Omental fat pad (tissue), 4 donors: ENCODE data around the gene EHBP1. TPM values are rescaled to one million over a fixed set of nuclear protein-coding genes. Genes with fewer than 3 reads are reported as not detected.

Experiments used
- ATAC-seq: fragments of 150-250 bp; one replicate; pipeline ENCODE4 v1.9.1; 2016; ENCODE audit warnings: mild to moderate bottlenecking, moderate library complexity; ENCODE audit not compliant: low FRiP score
- DNase-seq: peaks from one replicate; pipeline ENCODE4 v3.0.0-alpha.2; 2019; ENCODE audit warnings: low spot score
- total RNA-seq, 4 donors: library from RNA; depleted of rRNA; stranded (reverse); fragments of >200 nt; gene quantifications; one replicate each; pipeline ENCODE4 v1.1.0, GENCODE V29; 2016
- TF ChIP-seq, protein P1 (sequence below), 3 donors: fragments of 450-650 bp; IDR thresholded peaks; one replicate each; pipeline ENCODE4 v1.5.1; 2016 to 2017; ENCODE audit warnings: antibody characterized with exemption in 3 of 3, mild to moderate bottlenecking in 3 of 3, moderate library complexity in 2 of 3

EHBP1 gene
- total RNA-seq, 4 donors from 2014 or later = 60.9 to 91.3 (median 78.6) TPM

GRCh38 chr2:62870966-62871365, 165.5 kb downstream of the EHBP1 start:
- TF ChIP-seq, protein P1, sequence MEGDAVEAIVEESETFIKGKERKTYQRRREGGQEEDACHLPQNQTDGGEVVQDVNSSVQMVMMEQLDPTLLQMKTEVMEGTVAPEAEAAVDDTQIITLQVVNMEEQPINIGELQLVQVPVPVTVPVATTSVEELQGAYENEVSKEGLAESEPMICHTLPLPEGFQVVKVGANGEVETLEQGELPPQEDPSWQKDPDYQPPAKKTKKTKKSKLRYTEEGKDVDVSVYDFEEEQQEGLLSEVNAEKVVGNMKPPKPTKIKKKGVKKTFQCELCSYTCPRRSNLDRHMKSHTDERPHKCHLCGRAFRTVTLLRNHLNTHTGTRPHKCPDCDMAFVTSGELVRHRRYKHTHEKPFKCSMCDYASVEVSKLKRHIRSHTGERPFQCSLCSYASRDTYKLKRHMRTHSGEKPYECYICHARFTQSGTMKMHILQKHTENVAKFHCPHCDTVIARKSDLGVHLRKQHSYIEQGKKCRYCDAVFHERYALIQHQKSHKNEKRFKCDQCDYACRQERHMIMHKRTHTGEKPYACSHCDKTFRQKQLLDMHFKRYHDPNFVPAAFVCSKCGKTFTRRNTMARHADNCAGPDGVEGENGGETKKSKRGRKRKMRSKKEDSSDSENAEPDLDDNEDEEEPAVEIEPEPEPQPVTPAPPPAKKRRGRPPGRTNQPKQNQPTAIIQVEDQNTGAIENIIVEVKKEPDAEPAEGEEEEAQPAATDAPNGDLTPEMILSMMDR (IDR thresholded peaks at IDR 0.05) = no peak
- ATAC-seq (no peak), DNase-seq (no peak)

- TF ChIP-seq, protein P1 (IDR thresholded peaks at IDR 0.05) = no peak
Observed at GRCh38 chr2:62871506-62871905, 166.0 kb downstream of the EHBP1 start.

DNA sequence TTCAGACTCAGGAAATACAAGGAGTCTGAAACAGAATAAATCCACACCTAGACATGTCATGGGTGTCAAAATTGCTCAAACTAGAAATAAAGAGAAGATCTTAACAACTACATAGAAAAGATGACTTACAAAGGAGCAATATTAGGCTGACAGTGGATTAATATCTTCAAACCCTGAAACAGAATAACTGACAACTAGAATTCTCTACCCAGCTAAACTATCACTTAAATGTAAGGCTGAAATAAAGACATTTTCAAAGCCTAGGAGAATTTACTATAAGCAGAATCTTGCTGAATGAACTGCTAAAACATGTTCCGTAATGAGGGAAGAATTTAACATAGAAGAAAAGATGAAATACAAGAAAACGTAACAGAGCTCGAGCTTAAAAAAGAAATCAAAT, 168.1 kb downstream of the EHBP1 start:
- DNase-seq = no peak
- ATAC-seq = no peak
- TF ChIP-seq, protein P1 (IDR thresholded peaks at IDR 0.05) = no peak

More at GRCh38 chr2:62871506-62871905, 166.0 kb downstream of the EHBP1 start:
- DNase-seq (no peak), ATAC-seq (no peak)

DNA sequence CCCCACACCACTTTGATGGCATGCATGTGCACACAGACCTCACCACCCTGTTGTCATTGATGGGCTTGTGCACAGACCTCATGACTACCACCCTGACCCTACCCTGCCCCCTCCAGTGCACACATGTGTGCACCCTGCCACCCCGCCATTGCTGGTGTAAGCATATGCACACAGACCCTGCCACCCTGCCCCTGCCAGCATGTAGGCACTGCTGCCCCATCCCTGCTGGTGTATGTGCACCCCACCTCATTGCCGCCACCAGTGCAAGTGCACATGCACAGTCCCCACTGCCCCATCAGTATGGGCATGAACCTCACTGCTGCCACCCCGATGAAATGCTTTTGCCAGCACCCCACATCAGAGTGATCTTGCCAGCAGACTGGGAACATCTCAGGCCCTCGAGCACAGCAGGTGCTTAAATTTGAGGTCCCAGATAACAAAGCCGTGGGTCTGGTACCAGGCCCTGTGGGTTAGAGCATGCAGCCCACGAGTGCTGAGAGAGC, 169.4 kb downstream of the EHBP1 start:
- TF ChIP-seq, protein P1 (IDR thresholded peaks at IDR 0.05) = no peak
- no peak for DNase-seq
- ATAC-seq = no peak

GRCh38 chr2:62881162-62881795, 175.8 kb downstream of the EHBP1 start:
- TF ChIP-seq, protein P1 (IDR thresholded peaks at IDR 0.05) = no peak
- ATAC-seq = no peak
- no peak for DNase-seq

DNA sequence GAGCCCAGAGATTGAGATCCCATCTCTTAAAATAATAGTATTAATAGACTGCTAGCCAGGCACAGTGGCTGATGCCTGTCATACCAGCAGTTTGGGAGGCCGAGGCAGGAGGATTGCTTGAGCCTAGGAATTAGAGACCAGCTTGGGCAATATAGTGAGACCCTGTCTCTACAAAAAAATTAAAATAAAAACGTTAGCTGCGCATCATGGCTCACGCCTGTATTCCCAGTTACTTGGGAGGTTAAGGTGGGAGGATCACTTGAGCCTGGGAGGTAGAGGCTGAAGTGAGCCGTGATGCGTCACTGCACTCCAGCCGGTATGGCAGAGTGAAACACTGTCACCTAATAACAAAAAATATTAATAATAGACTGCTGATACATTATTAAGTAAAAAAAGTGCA, 178.1 kb downstream of the EHBP1 start:
- TF ChIP-seq, protein P1 (IDR thresholded peaks at IDR 0.05) = no peak

DNA sequence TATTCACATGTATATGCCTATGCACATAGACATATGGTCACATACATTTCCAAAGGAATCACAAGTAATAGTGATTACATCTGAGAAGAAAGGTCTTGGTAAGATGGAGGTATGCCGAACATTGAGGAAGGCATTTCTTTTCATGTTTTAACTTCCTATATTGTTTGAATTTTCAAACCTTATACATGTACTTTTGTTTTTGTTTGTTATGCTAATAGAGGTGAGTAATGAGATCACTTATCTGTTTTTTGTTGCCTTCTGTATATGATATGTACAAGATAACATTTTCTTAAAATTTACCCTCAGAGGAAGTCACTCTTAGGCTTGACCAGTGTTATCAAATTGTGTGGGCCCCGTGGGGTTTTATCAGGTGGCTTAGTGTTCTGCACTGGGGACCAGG, 178.6 kb downstream of the EHBP1 start:
- TF ChIP-seq, protein P1 (IDR thresholded peaks at IDR 0.05) = no peak
- DNase-seq = no peak
- no peak for ATAC-seq

More for the DNA sequence above, 178.1 kb downstream of the EHBP1 start:
- ATAC-seq = no peak
- no peak for DNase-seq
